SK-N-SH (cell line): ENCODE results near the gene RASA4B.

Source experiments
- CTCF ChIP-seq: fragments of 200-600 bp; sonication (generic); IDR thresholded peaks from 2 replicates; pipeline ENCODE4 v1.6.1; 2017; ENCODE audit warnings: antibody characterized with exemption, mild to moderate bottlenecking, moderate library complexity
- ELF1 ChIP-seq: IDR thresholded peaks from 2 replicates; pipeline ENCODE4 v1.4.0; 2012
- EP300 ChIP-seq, 2 experiments: IDR thresholded peaks; 2 replicates each; pipeline versions ENCODE4 v1.4.0 to v1.6.1; 2012; ENCODE audit warnings: borderline replicate concordance in 1 of 2, low read depth in 1 of 2, low read length in 1 of 2
- FOXJ3 ChIP-seq: sonication (generic); formaldehyde crosslinking; IDR thresholded peaks from 2 replicates; pipeline ENCODE4 v1.5.1; 2020; ENCODE audit warnings: mild to moderate bottlenecking, missing genetic modification reagents
- MAX ChIP-seq: IDR thresholded peaks from 2 replicates; pipeline ENCODE4 v1.4.0; 2012; ENCODE audit warnings: low read depth
- MEF2A ChIP-seq: IDR thresholded peaks from 2 replicates; pipeline ENCODE4 v1.4.0; 2012; ENCODE audit warnings: low read depth, borderline replicate concordance
- SMC3 ChIP-seq: IDR thresholded peaks from 2 replicates; pipeline ENCODE4 v1.6.1; 2012; ENCODE audit warnings: low read depth, low read length, improper control_type of control experiment
- TAF1 ChIP-seq: IDR thresholded peaks from 2 replicates; pipeline ENCODE4 v1.6.1; 2012; ENCODE audit warnings: low read depth, mild to moderate bottlenecking, low read length, moderate library complexity, borderline replicate concordance
- TEAD4 ChIP-seq: IDR thresholded peaks from 2 replicates; pipeline ENCODE4 v1.4.0; 2012; ENCODE audit warnings: mild to moderate bottlenecking, borderline replicate concordance; ENCODE audit not compliant: insufficient read depth
- YY1 ChIP-seq: IDR thresholded peaks from 2 replicates; pipeline ENCODE4 v1.4.0; 2012; ENCODE audit warnings: low read depth, mild to moderate bottlenecking
- TF ChIP-seq, protein P1 (sequence below): fragments of 150-350 bp; IDR thresholded peaks from 2 replicates; pipeline ENCODE4 v1.6.1; 2017; ENCODE audit warnings: antibody characterized with exemption, low read length, low read depth, borderline replicate concordance
- TF ChIP-seq, protein P2 (sequence below): IDR thresholded peaks from 2 replicates; pipeline ENCODE4; 2012

- TF ChIP-seq CTCF (no peak), EP300 (IDR thresholded peaks at IDR 0.05; ENCODE audit: borderline replicate concordance in 1 of 2, low read depth in 1 of 2, low read length in 1 of 2) (no peak), ELF1 (no peak), TEAD4 (no peak), YY1 (no peak), FOXJ3 (CRISPR knock-in tag) (no peak), SMC3 (no peak), MAX (no peak), MEF2A (no peak), TAF1 (no peak)
- TF ChIP-seq, protein P1, sequence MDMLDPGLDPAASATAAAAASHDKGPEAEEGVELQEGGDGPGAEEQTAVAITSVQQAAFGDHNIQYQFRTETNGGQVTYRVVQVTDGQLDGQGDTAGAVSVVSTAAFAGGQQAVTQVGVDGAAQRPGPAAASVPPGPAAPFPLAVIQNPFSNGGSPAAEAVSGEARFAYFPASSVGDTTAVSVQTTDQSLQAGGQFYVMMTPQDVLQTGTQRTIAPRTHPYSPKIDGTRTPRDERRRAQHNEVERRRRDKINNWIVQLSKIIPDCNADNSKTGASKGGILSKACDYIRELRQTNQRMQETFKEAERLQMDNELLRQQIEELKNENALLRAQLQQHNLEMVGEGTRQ, result no peak
- TF ChIP-seq, protein P2, sequence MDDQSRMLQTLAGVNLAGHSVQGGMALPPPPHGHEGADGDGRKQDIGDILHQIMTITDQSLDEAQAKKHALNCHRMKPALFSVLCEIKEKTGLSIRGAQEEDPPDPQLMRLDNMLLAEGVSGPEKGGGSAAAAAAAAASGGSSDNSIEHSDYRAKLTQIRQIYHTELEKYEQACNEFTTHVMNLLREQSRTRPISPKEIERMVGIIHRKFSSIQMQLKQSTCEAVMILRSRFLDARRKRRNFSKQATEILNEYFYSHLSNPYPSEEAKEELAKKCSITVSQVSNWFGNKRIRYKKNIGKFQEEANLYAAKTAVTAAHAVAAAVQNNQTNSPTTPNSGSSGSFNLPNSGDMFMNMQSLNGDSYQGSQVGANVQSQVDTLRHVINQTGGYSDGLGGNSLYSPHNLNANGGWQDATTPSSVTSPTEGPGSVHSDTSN, result no peak
These were observed 71.9 kb downstream of the RASA4B start for GRCh38 chr7:102445674-102446071.
